ENCODE results near the gene MT1M. TPM values are rescaled to one million over a fixed set of nuclear protein-coding genes. Genes with fewer than 3 reads are reported as not detected.

The MT1M gene
- total RNA-seq, 1 experiment from 2014 or later = not detected

GRCh38 chr16:56606476-56607108 lies 25.9 kb upstream of the MT1M start:
- H3K4me3 ChIP-seq (ENCODE audit: low read length) = no peak overlapping the region

DNA sequence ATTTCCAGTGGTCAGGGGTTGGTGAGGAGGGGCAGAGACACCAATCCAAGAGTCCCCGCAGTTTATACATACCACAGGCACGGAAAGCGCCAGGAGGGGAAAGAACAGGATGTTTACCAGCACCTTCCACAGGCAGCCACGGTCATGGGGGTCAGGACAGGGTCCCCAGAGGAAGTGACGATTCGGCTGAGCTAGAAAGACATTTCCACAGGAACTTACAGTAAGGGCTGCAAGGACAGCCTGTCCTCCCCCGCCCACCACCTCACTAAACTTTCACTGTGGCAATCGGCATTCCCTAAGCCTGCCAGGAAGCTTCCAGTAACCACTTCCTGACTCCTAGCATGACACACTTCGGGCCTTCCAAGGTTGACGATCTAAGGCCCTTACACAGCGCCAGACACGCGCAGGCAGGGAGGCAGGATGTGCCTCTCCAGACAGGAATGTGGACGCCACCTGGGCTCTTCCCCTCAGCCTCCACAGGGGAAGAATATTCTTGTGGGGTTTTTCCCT lies 25.3 kb upstream of the MT1M start:
- H3K4me1 ChIP-seq (ENCODE audit: low read length) = peaks cover 34% of the 10 kb centered on the region
- H3K4me3 ChIP-seq (ENCODE audit: low read length) = no peak overlapping the region
- DNase-seq = no peak
- no peak overlapping the region for H3K27ac ChIP-seq (ENCODE audit: low read length)
- no peak overlapping the region for H2AFZ ChIP-seq (ENCODE audit: low read length)
- no peaks in the 10 kb centered on the region for H3K9me2 ChIP-seq (replicated peaks; ENCODE audit: insufficient read depth, low read length)
- H3K9ac ChIP-seq (ENCODE audit: low read length) = no peak overlapping the region
- no peak overlapping the region for H3K4me2 ChIP-seq (ENCODE audit: low read depth, low read length, poor library complexity, severe bottlenecking)
- H3K79me2 ChIP-seq (ENCODE audit: low read length) = no peaks in the 10 kb centered on the region
- H3K9me3 ChIP-seq (ENCODE audit: low read length) = no peaks in the 10 kb centered on the region
- no peaks in the 10 kb centered on the region for H4K20me1 ChIP-seq (ENCODE audit: insufficient read depth, low read depth, low read length)
- H3K27me3 ChIP-seq (ENCODE audit: low read length) = no peaks in the 10 kb centered on the region
- H3K36me3 ChIP-seq (ENCODE audit: insufficient read depth, low read length) = no peaks in the 10 kb centered on the region

More at GRCh38 chr16:56606476-56607108, 25.9 kb upstream of the MT1M start:
- Histone ChIP-seq H3K36me3 (ENCODE audit: insufficient read depth, low read length) (no peaks in the 10 kb centered on the region), H4K20me1 (ENCODE audit: insufficient read depth, low read depth, low read length) (no peaks in the 10 kb centered on the region), H3K9ac (ENCODE audit: low read length) (no peak overlapping the region), H3K9me2 (replicated peaks; ENCODE audit: insufficient read depth, low read length) (no peaks in the 10 kb centered on the region), H3K79me2 (ENCODE audit: low read length) (no peaks in the 10 kb centered on the region), H3K4me2 (ENCODE audit: low read depth, low read length, poor library complexity, severe bottlenecking) (no peak overlapping the region), H3K4me1 (ENCODE audit: low read length) (peaks cover 32% of the 10 kb centered on the region), H3K27ac (ENCODE audit: low read length) (no peak overlapping the region), H2AFZ (ENCODE audit: low read length) (no peak overlapping the region), H3K27me3 (ENCODE audit: low read length) (no peaks in the 10 kb centered on the region), H3K9me3 (ENCODE audit: low read length) (no peaks in the 10 kb centered on the region)
- DNase-seq = no peak

GRCh38 chr16:56607675-56608042 lies 24.8 kb upstream of the MT1M start:
- no peak for DNase-seq
- H3K9ac ChIP-seq (ENCODE audit: low read length) = peak overlapping the region; percentile 77
- H3K4me1 ChIP-seq (ENCODE audit: low read length) = peaks cover 34% of the 10 kb centered on the region
- no peaks in the 10 kb centered on the region for H3K27me3 ChIP-seq (ENCODE audit: low read length)
- H3K9me3 ChIP-seq (ENCODE audit: low read length) = no peaks in the 10 kb centered on the region
- H3K79me2 ChIP-seq (ENCODE audit: low read length) = no peaks in the 10 kb centered on the region
- H3K36me3 ChIP-seq (ENCODE audit: insufficient read depth, low read length) = no peaks in the 10 kb centered on the region
- H3K9me2 ChIP-seq (replicated peaks; ENCODE audit: insufficient read depth, low read length) = no peaks in the 10 kb centered on the region
- H2AFZ ChIP-seq (ENCODE audit: low read length) = peak overlapping the region; percentile 85
- peak overlapping the region; percentile 78 for H3K4me3 ChIP-seq (ENCODE audit: low read length)
- no peak overlapping the region for H3K27ac ChIP-seq (ENCODE audit: low read length)
- H3K4me2 ChIP-seq (ENCODE audit: low read depth, low read length, poor library complexity, severe bottlenecking) = peak overlapping the region; percentile 97
- no peaks in the 10 kb centered on the region for H4K20me1 ChIP-seq (ENCODE audit: insufficient read depth, low read depth, low read length)

DNA sequence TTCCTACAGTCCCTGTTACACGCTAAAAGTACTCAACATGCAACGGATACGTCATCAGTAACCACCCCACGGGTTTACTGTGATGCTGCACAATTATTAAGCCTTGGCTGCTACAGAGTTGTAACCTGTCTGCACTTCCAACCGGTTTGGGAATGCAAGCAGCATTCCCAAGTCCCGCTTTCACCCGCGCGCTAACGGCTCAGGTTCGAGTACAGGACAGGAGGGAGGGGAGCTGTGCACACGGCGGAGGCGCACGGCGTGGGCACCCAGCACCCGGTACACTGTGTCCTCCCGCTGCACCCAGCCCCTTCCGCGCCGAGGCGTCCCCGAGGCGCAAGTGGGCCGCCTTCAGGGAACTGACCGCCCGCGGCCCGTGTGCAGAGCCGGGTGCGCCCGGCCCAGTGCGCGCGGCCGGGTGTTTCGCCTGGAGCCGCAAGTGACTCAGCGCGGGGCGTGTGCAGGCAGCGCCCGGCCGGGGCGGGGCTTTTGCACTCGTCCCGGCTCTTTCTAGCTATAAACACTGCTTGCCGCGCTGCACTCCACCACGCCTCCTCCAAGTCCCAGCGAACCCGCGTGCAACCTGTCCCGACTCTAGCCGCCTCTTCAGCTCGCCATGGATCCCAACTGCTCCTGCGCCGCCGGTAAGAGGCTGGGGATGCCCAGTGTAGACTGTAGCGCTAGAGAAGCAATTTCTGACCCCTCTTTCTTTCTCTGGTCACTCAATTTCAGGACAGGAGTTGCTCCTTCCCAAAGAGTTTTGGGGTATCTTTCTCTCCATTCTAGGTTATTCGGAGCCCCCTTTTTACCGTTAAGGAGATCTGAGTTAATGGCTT lies 24.2 kb upstream of the MT1M start, which contains the start of gene MT2A:
Gene MT2A (plus strand): TSS at position 542 of the 833 bp plus-strand sequence. CDS start 72 bp downstream, at position 614.
- Histone ChIP-seq H3K4me1 (ENCODE audit: low read length) (peaks cover 34% of the 10 kb centered on the region), H3K36me3 (ENCODE audit: insufficient read depth, low read length) (no peaks in the 10 kb centered on the region), H3K4me3 (ENCODE audit: low read length) (peak within 1 kb of the TSS; percentile 78), H2AFZ (ENCODE audit: low read length) (peak within 1 kb of the TSS; percentile 85), H3K27me3 (ENCODE audit: low read length) (no peaks in the 10 kb centered on the region), H3K4me2 (ENCODE audit: low read depth, low read length, poor library complexity, severe bottlenecking) (peak within 1 kb of the TSS; percentile 97), H3K79me2 (ENCODE audit: low read length) (no peaks in the 10 kb centered on the region), H3K9me3 (ENCODE audit: low read length) (no peaks in the 10 kb centered on the region), H3K9me2 (replicated peaks; ENCODE audit: insufficient read depth, low read length) (no peaks in the 10 kb centered on the region), H3K9ac (ENCODE audit: low read length) (peak within 1 kb of the TSS; percentile 77), H3K27ac (ENCODE audit: low read length) (peak within 1 kb of the TSS; percentile 84), H4K20me1 (ENCODE audit: insufficient read depth, low read depth, low read length) (no peaks in the 10 kb centered on the region)
- peak; percentile 98 for DNase-seq

- peak overlapping the region; percentile 84 for H3K27ac ChIP-seq (ENCODE audit: low read length)
- no peaks in the 10 kb centered on the region for H3K36me3 ChIP-seq (ENCODE audit: insufficient read depth, low read length)
- H3K9me2 ChIP-seq (replicated peaks; ENCODE audit: insufficient read depth, low read length) = no peaks in the 10 kb centered on the region
- H3K9ac ChIP-seq (ENCODE audit: low read length) = peak overlapping the region; percentile 77
- H3K27me3 ChIP-seq (ENCODE audit: low read length) = no peaks in the 10 kb centered on the region
- peaks cover 34% of the 10 kb centered on the region for H3K4me1 ChIP-seq (ENCODE audit: low read length)
- H3K9me3 ChIP-seq (ENCODE audit: low read length) = no peaks in the 10 kb centered on the region
- H3K4me2 ChIP-seq (ENCODE audit: low read depth, low read length, poor library complexity, severe bottlenecking) = peak overlapping the region; percentile 97
- H3K79me2 ChIP-seq (ENCODE audit: low read length) = no peaks in the 10 kb centered on the region
- H3K4me3 ChIP-seq (ENCODE audit: low read length) = peak overlapping the region; percentile 78
- no peak overlapping the region for H2AFZ ChIP-seq (ENCODE audit: low read length)
- H4K20me1 ChIP-seq (ENCODE audit: insufficient read depth, low read depth, low read length) = no peaks in the 10 kb centered on the region
- peak; percentile 48 for DNase-seq
Measured at GRCh38 chr16:56608876-56609462, 23.5 kb upstream of the MT1M start.

DNA sequence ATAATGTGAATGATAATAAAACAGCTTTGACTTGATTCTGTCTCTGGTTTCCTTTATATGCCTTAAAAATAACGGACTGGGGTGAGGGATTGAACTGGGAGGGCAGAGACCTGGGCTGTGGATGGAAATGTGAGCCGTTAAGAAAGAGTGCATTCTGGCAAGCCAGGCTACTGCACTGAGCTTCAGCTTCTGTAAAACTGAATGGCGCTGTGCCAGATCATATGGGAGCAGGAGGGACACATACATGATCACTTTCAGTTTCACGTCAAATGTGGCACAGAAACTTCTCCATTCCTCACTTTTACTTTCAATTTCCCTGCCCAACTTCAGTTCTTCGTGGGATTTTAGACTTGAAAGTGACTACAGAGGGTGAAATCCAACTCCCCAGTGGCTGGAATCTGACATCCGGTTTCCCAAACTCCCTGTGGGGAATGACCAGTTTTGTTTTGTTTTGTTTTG lies 23.0 kb upstream of the MT1M start:
- Histone ChIP-seq H3K27ac (ENCODE audit: low read length) (peak overlapping the region; percentile 84), H3K4me1 (ENCODE audit: low read length) (peaks cover 34% of the 10 kb centered on the region), H3K4me3 (ENCODE audit: low read length) (peak overlapping the region; percentile 78), H3K9me2 (replicated peaks; ENCODE audit: insufficient read depth, low read length) (no peaks in the 10 kb centered on the region), H3K9me3 (ENCODE audit: low read length) (no peaks in the 10 kb centered on the region), H3K4me2 (ENCODE audit: low read depth, low read length, poor library complexity, severe bottlenecking) (peak overlapping the region; percentile 97), H4K20me1 (ENCODE audit: insufficient read depth, low read depth, low read length) (no peaks in the 10 kb centered on the region), H3K27me3 (ENCODE audit: low read length) (no peaks in the 10 kb centered on the region), H2AFZ (ENCODE audit: low read length) (no peak overlapping the region), H3K36me3 (ENCODE audit: insufficient read depth, low read length) (no peaks in the 10 kb centered on the region), H3K9ac (ENCODE audit: low read length) (peak overlapping the region; percentile 77), H3K79me2 (ENCODE audit: low read length) (no peaks in the 10 kb centered on the region)
- DNase-seq = peak; percentile 91

DNA sequence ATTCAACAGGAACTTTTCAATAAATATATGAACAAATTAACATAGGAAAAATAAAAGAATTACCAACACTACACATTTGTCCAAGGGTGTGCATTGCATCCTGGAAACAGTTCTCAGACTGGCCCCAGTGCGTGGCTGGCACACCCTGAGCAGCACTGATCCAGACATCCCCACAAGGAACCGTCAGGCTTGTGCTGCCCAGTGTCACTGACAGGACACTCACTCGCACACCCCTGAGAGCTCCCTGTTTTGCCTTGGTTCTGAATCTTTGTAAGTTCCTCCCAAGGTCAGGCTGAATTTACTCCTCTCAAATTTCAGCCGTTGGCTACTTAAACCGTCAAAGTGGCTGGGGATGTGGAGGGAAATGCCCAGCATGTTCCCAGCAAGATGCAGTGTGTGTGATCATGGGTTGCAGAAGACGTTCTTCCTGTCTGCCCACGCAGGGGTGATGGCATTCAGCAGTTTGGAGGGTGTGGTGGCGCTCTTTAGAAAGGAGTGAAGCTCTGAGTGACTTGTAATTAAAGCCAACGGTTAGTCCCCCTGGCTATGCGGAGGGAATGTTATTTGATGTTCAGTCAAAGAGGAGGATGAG lies 22.3 kb upstream of the MT1M start:
- H3K9me3 ChIP-seq (ENCODE audit: low read length) = no peaks in the 10 kb centered on the region
- peak overlapping the region; percentile 78 for H3K4me3 ChIP-seq (ENCODE audit: low read length)
- H3K36me3 ChIP-seq (ENCODE audit: insufficient read depth, low read length) = no peaks in the 10 kb centered on the region
- H3K9me2 ChIP-seq (replicated peaks; ENCODE audit: insufficient read depth, low read length) = no peaks in the 10 kb centered on the region
- H3K9ac ChIP-seq (ENCODE audit: low read length) = peak overlapping the region; percentile 77
- H3K27ac ChIP-seq (ENCODE audit: low read length) = peak overlapping the region; percentile 84
- no peaks in the 10 kb centered on the region for H3K27me3 ChIP-seq (ENCODE audit: low read length)
- peaks cover 34% of the 10 kb centered on the region for H3K4me1 ChIP-seq (ENCODE audit: low read length)
- H4K20me1 ChIP-seq (ENCODE audit: insufficient read depth, low read depth, low read length) = no peaks in the 10 kb centered on the region
- peak; percentile 80 for DNase-seq
- H3K79me2 ChIP-seq (ENCODE audit: low read length) = no peaks in the 10 kb centered on the region
- peak overlapping the region; percentile 3; the same call in 1 of the 2 replicates for H2AFZ ChIP-seq (ENCODE audit: low read length)
- peak overlapping the region; percentile 97 for H3K4me2 ChIP-seq (ENCODE audit: low read depth, low read length, poor library complexity, severe bottlenecking)
